Adrenal gland (tissue), 12 donors: ENCODE data around the gene TTN. TPM values are rescaled to one million over a fixed set of nuclear protein-coding genes. Genes with fewer than 3 reads are reported as not detected.

ENCODE experiments used
- DNase-seq, 7 donors: peaks; one replicate each; pipeline ENCODE4 v3.0.0-alpha.2; 2019 to 2020
- H3K27ac ChIP-seq, 5 donors: fragments of 200-600 bp; sonication (generic) in 4 of 5; 1 replicate in 3 of 5; 2 replicates in 2 of 5; pipeline versions ENCODE4 v1.5.1 to v1.8.0; 2016 to 2020; ENCODE audit warnings: mild to moderate bottlenecking in 1 of 5
- H3K27me3 ChIP-seq: fragments of 200-600 bp; 2 replicates; pipeline ENCODE4 v1.8.0; 2021
- H3K36me3 ChIP-seq, 2 donors: fragments of 200-600 bp; replicated peaks in 1 of 2; 1 replicate in 1 of 2; 2 replicates in 1 of 2; pipeline versions ENCODE4 v1.5.1 to v1.8.0; 2018 to 2022
- H3K4me1 ChIP-seq, 2 donors: fragments of 200-600 bp; replicated peaks in 1 of 2; 1 replicate in 1 of 2; 2 replicates in 1 of 2; pipeline versions ENCODE4 v1.5.1 to v1.8.0; 2018 to 2021
- H3K4me3 ChIP-seq, 4 donors: fragments of 200-600 bp; sonication (generic) in 3 of 4; one replicate each; pipeline ENCODE4 v1.5.1; 2016 to 2018
- H3K9me3 ChIP-seq, 3 donors: fragments of 200-600 bp; sonication (generic) in 1 of 3; replicated peaks in 1 of 3; 1 replicate in 2 of 3; 2 replicates in 1 of 3; pipeline versions ENCODE4 v1.5.1 to v1.8.0; 2016 to 2021
- POLR2A ChIP-seq, 2 donors: fragments of 450-650 bp; IDR thresholded peaks; one replicate each; pipeline ENCODE4 v1.6.1; 2017; ENCODE audit warnings: antibody characterized with exemption in 2 of 2, mild to moderate bottlenecking in 2 of 2, moderate library complexity in 1 of 2
- WGBS, 4 donors: extraction: QIAGEN DNeasy Blood & Tissue Kit in 2 of 4; methylation state at CpG; one replicate each; pipeline versions ENCODE4 v1.1.5 to v1.1.7; 2013 to 2017; 5-methylcytosine and 5-hydroxymethylcytosine counted together
- intact Hi-C, 2 donors: fragments of 100-400 bp; cut with DNase I; formaldehyde crosslinking; loops; one replicate each; pipeline versions ENCODE4 v1.14.1 to v1.15.0; 2022 to 2023
- polyA plus RNA-seq, 3 donors: library from polyadenylated mRNA; stranded (reverse); fragments of 200-250 nt in 2 of 3; fragments of 350-450 nt in 1 of 3; fragmentation: Illumina TruSeq in 1 of 3; extraction: RNeasy Lipid Tissue Mini Kit (QIAGEN cat#74804) in 1 of 3; gene quantifications; one replicate each; pipeline ENCODE4 v1.2.3, GENCODE V29; 2013 to 2014
- total RNA-seq, 9 donors: library from RNA; depleted of rRNA in 4 of 9; stranded (reverse); fragments of >200 nt in 4 of 9; fragments of 120-200 nt in 1 of 9; fragmentation: NEBNext Ultra II Directional in 1 of 9; extraction: Animal tissue kit (Norgen Biotek cat#: 25700) in 1 of 9; gene quantifications; one replicate each; pipeline versions ENCODE4 v1.1.0 to v1.2.4, GENCODE V29; 2013 to 2023
- TF ChIP-seq, protein P1 (sequence below), 6 experiments: fragments of 450-650 bp in 4 of 6; fragments of 200-600 bp in 2 of 6; sonication (generic) in 1 of 6; IDR thresholded peaks; 1 replicate in 5 of 6; 2 replicates in 1 of 6; pipeline versions ENCODE4 v1.5.1 to v1.8.0; 2016 to 2021; ENCODE audit warnings: antibody characterized with exemption in 6 of 6, mild to moderate bottlenecking in 2 of 6, moderate library complexity in 1 of 6
- donor health status: healthy with polysubstance abuse.
- donor health status: Bipolar disorder and iron deficiency.
- donor health status: DM: yes; HTN: yes; CAD: no.
- donor health status: DM: no; HTN: no; CAD: no.
- donor health status: DM: no; HTN: no; CAD: no.
- donor health status: DM: yes; HTN: yes; CAD: no.

TTN gene
- total and polyA plus RNA-seq, 12 donors: 0.05 to 45.2 (median 2.7) TPM

DNA sequence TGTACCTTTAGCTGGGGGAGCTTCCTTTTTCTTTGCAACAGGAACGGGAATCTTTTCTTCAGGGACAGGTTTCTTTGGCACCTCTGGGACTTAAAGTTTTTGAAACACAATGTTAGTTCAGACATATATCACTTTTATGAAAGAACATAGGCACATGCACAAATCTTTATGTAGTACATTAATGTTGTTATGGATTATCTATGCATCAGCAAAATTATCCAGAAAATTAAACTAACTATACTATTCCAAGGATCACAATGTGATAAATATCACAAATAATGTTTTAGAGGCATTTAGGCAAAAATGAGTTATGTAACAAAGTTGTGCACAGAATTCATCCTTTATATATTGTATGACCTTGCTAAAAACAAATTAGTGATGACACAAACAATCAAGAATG lies 117.4 kb downstream of the TTN start:
- no peak for TF ChIP-seq POLR2A (IDR thresholded peaks at IDR 0.05)
- TF ChIP-seq, protein P1, sequence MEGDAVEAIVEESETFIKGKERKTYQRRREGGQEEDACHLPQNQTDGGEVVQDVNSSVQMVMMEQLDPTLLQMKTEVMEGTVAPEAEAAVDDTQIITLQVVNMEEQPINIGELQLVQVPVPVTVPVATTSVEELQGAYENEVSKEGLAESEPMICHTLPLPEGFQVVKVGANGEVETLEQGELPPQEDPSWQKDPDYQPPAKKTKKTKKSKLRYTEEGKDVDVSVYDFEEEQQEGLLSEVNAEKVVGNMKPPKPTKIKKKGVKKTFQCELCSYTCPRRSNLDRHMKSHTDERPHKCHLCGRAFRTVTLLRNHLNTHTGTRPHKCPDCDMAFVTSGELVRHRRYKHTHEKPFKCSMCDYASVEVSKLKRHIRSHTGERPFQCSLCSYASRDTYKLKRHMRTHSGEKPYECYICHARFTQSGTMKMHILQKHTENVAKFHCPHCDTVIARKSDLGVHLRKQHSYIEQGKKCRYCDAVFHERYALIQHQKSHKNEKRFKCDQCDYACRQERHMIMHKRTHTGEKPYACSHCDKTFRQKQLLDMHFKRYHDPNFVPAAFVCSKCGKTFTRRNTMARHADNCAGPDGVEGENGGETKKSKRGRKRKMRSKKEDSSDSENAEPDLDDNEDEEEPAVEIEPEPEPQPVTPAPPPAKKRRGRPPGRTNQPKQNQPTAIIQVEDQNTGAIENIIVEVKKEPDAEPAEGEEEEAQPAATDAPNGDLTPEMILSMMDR (IDR thresholded peaks at IDR 0.05): no peak
- no peak for DNase-seq
- 79 to 88% (median 84%) methylated on average over 1 of the region's 1 CpG for WGBS, 4 donors

DNA sequence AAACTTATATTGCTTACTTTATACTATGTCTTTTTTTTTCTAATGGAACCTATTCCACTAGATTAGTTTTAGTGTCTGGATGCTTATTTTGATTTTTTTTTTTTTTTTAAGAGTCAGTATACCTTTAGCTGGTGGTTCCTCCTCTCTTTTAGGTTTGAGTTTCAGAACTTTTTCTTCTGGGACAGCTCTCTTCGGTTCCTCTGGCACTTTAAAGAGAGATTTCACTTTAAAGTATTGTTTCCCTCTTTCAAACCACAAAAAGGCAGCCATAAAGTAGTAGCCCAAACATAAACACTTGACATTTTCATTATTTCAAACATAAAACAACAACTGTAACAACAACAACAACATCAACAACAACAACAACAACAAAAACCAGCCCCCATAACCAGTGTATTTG lies 123.3 kb downstream of the TTN start:
- Histone ChIP-seq H3K4me1 (no peaks in the 10 kb centered on the region), H3K27me3 (no peaks in the 10 kb centered on the region), H3K4me3 (no peak overlapping the region), H3K27ac (no peak overlapping the region), H3K36me3 (no peaks in the 10 kb centered on the region), H3K9me3 (no peaks in the 10 kb centered on the region)
- intact Hi-C loops: no loop called here
- DNase-seq: no peak
- TF ChIP-seq, protein P1 (IDR thresholded peaks at IDR 0.05): no peak
- TF ChIP-seq POLR2A (IDR thresholded peaks at IDR 0.05): no peak
- WGBS, 4 donors: 64 to 85% (median 68%) methylated on average over 1 of the region's 1 CpG

More for the DNA sequence above, 117.4 kb downstream of the TTN start:
- Histone ChIP-seq H3K27me3 (no peaks in the 10 kb centered on the region), H3K27ac (no peak overlapping the region), H3K4me1 (no peaks in the 10 kb centered on the region), H3K4me3 (no peak overlapping the region), H3K9me3 (no peaks in the 10 kb centered on the region), H3K36me3 (no peaks in the 10 kb centered on the region)
- intact Hi-C loops: no loop called here

DNA sequence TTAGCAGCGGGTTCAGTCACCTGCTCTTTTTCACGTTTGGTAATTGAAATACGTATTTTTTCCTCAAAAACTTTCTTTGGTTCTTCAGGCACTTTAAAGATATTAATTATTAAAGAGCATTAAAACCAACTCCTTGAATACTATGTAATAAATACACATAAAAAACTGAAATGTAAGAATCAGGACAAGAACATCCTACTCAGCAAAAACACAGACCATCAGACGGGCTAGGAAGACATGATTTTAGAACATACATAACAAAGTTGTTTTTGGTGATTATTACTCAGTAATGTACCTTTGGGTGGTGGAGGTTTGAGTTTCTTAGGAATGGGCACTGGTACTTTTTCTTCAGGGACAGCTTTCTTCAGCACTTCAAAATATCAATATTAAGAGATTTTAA lies 126.1 kb downstream of the TTN start:
- DNase-seq: no peak
- WGBS, 4 donors: 55 to 88% (median 82%) methylated on average over 4 of the region's 4 CpGs
- intact Hi-C loops: no loop called here
- TF ChIP-seq, protein P1 (IDR thresholded peaks at IDR 0.05): no peak
- TF ChIP-seq POLR2A (IDR thresholded peaks at IDR 0.05): no peak
- Histone ChIP-seq H3K27ac (no peak overlapping the region), H3K36me3 (no peaks in the 10 kb centered on the region), H3K4me1 (no peaks in the 10 kb centered on the region), H3K4me3 (no peak overlapping the region), H3K27me3 (no peaks in the 10 kb centered on the region), H3K9me3 (no peaks in the 10 kb centered on the region)

DNA sequence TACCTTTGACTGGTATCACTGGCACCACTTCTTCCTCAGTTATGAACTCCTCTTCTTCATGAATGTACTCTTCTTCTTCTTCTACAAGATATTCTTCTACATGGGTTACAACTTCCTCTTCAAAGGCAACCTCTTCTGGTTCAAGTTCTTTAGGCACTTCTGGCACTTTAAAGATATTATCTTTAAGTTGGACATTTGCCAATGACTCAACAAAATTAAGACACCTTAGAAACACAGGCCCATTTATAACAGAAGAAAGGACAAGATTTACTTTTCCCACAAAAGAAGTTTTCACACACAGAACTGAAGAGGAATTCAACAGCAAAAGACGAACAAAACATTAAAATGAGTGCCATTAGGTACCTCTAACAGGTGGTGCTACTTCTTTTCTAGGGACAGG lies 127.3 kb downstream of the TTN start:
- Histone ChIP-seq H3K4me1 (no peaks in the 10 kb centered on the region), H3K27me3 (no peaks in the 10 kb centered on the region), H3K36me3 (no peaks in the 10 kb centered on the region), H3K27ac (no peak overlapping the region), H3K9me3 (no peaks in the 10 kb centered on the region), H3K4me3 (no peak overlapping the region)
- WGBS, 4 donors: 86 to 96% (median 92%) methylated on average over 1 of the region's 1 CpG
- no peak for TF ChIP-seq POLR2A (IDR thresholded peaks at IDR 0.05)
- TF ChIP-seq, protein P1 (IDR thresholded peaks at IDR 0.05): no peak
- DNase-seq: no peak
- intact Hi-C loops: no loop called here
